GM23338 (cell line): ENCODE measurements around the gene ZFYVE28.

Experiments used
- CTCF ChIP-seq, 2 experiments: fragments of 200-600 bp in 1 of 2; sonication (generic) in 1 of 2; conservative IDR thresholded peaks; 2 replicates each; pipeline versions ENCODE4 v1.5.1 to v1.6.1; 2016 to 2017; ENCODE audit warnings: antibody characterized with exemption in 2 of 2, low read depth in 2 of 2, mild to moderate bottlenecking in 2 of 2, moderate library complexity in 1 of 2
- EZH2 ChIP-seq: fragments of 200-600 bp; sonication (generic); IDR thresholded peaks from one replicate; pipeline ENCODE4 v1.8.0; 2017; ENCODE audit warnings: antibody characterized with exemption, mild to moderate bottlenecking, low read depth; ENCODE audit not compliant: unreplicated experiment
- EZH2phosphoT487 ChIP-seq: fragments of 200-600 bp; sonication (generic); IDR thresholded peaks from one replicate; pipeline ENCODE4 v1.8.1; 2018; ENCODE audit warnings: antibody characterized with exemption; ENCODE audit not compliant: unreplicated experiment
- JUNB ChIP-seq: IDR thresholded peaks from one replicate; pipeline ENCODE4 v1.6.1; 2016; ENCODE audit warnings: antibody characterized with exemption; ENCODE audit not compliant: unreplicated experiment
- POLR2AphosphoS5 ChIP-seq: IDR thresholded peaks from 2 replicates; pipeline ENCODE4 v1.6.1; 2016; ENCODE audit warnings: antibody characterized with exemption, low read depth
- REST ChIP-seq: IDR thresholded peaks from one replicate; pipeline ENCODE4 v1.6.1; 2018; ENCODE audit warnings: antibody characterized with exemption; ENCODE audit not compliant: unreplicated experiment

GRCh38 chr4:2465032-2465431, 46.6 kb upstream of the ZFYVE28 start:
- no peak for TF ChIP-seq CTCF (conservative IDR thresholded peaks at IDR 0.05; ENCODE audit: low read depth in 2 of 2)
- TF ChIP-seq EZH2phosphoT487: no peak
- no peak for TF ChIP-seq REST
- TF ChIP-seq POLR2AphosphoS5: no peak
- no peak for TF ChIP-seq JUNB
- TF ChIP-seq EZH2: no peak
